Measurements from ENCODE around the gene PHLDB1.

DNA sequence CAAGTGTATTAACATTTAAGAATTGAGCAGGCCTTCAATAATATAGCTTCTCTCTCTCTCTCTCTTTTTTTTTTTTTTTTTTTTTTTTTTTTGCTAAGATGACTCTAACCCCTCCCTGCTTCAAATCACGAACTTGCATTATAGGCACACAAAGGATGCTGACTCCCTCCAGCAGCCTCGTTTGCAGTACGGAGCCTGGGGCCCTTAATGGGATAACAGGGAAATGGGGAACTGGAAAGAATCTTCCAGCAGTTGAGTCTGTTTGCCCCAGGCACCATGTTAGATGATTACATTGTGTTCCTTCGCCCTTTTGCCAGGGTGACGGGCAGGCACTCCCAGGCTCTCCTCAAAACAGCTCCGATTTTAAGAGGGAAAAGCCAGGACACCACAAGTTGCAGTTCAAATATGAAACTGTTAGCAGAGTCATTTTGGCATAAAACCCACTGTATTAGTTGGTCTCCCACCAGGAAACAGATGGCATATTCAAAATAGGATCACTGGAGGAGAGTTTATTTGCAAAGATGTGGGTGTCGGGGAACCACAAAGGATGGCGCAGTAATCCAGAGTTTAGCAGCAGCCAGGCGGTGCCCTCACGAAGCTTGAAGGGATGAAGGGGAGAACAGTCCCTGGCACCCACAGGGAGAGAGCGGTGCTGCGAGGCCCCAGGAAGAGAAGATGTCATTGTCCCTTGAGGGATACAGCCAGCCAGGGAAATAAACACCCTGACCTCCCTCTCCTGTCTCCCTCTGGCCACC lies 98.6 kb downstream of the PHLDB1 start:
- TF ChIP-seq POLR2A (IDR thresholded peaks at IDR 0.05) (no peak), CTCF (IDR thresholded peaks at IDR 0.05) (no peak)
